WTC11 (cell line): Measurements from ENCODE around the gene ZCCHC4.

Experiments
- ATF2 ChIP-seq: sonication (generic); formaldehyde crosslinking; IDR thresholded peaks from 2 replicates; pipeline ENCODE4 v1.8.1; 2022; ENCODE audit warnings: low read depth, missing genetic modification reagents, borderline replicate concordance
- E2F5 ChIP-seq: sonication (generic); formaldehyde crosslinking; IDR thresholded peaks from 2 replicates; pipeline ENCODE4 v1.8.1; 2022; ENCODE audit warnings: mild to moderate bottlenecking, moderate library complexity, missing genetic modification reagents

DNA sequence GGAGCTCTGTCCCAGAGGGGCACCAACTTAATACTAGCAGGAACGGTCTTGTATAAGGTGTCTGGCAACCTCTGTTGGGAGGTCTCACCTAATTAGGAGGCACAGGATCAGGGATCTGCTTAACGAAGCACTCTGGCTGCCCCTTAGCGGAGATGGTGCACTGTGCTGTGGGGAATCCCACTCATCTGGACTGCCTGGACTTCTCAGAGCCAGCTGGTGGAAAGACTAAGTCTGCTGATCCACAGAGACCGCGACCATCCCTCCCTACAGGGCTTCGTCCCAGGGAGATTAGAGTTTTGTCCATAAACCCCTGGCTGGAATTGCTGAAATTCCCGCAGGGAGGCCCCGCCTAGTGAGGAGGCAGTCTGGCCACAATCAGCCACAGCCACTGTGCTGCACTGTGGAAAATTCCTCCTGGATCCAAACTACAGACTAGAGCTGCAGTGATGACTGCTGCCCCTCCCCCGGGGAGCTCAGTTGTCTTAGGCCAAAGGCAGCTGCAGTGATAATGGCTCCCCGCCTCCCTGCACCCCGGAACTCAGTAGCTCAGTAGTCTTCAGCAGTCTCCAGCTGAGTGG lies 22.0 kb upstream of the ZCCHC4 start:
- no peak for TF ChIP-seq E2F5 (CRISPR knock-in tag)
- no peak for TF ChIP-seq ATF2 (CRISPR knock-in tag)
